GM12875 (cell line): ENCODE measurements around the gene RPL13A.

ENCODE experiments used
- H3K4me3 ChIP-seq: one replicate; pipeline ENCODE4 v1.5.1; 2011; ENCODE audit warnings: low read depth, low read length, control low read depth
- TF ChIP-seq, protein P1 (sequence below): IDR thresholded peaks from 2 replicates; pipeline ENCODE4 v1.5.1; 2011; ENCODE audit warnings: low read depth, mild to moderate bottlenecking, control low read depth, inconsistent platforms, low read length, moderate library complexity, borderline replicate concordance; ENCODE audit not compliant: insufficient read depth

Gene RPL13A

GRCh38 chr19:49499030-49499670, 11.7 kb downstream of the RPL13A start:
- TF ChIP-seq, protein P1, sequence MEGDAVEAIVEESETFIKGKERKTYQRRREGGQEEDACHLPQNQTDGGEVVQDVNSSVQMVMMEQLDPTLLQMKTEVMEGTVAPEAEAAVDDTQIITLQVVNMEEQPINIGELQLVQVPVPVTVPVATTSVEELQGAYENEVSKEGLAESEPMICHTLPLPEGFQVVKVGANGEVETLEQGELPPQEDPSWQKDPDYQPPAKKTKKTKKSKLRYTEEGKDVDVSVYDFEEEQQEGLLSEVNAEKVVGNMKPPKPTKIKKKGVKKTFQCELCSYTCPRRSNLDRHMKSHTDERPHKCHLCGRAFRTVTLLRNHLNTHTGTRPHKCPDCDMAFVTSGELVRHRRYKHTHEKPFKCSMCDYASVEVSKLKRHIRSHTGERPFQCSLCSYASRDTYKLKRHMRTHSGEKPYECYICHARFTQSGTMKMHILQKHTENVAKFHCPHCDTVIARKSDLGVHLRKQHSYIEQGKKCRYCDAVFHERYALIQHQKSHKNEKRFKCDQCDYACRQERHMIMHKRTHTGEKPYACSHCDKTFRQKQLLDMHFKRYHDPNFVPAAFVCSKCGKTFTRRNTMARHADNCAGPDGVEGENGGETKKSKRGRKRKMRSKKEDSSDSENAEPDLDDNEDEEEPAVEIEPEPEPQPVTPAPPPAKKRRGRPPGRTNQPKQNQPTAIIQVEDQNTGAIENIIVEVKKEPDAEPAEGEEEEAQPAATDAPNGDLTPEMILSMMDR, result no peak
- H3K4me3 ChIP-seq, result peak overlapping the region; percentile 3

GRCh38 chr19:49502866-49503581, 15.6 kb downstream of the RPL13A start:
- no peak overlapping the region for H3K4me3 ChIP-seq
- TF ChIP-seq, protein P1, result peak; percentile 44; the same call in 1 of the 2 replicates

GRCh38 chr19:49503582-49503962, 16.2 kb downstream of the RPL13A start:
- H3K4me3 ChIP-seq, result no peak overlapping the region
- TF ChIP-seq, protein P1, result no peak

- TF ChIP-seq, protein P1, result peak; percentile 82
- H3K4me3 ChIP-seq, result no peak overlapping the region
These were observed 19.2 kb downstream of the RPL13A start for GRCh38 chr19:49506575-49507105.

DNA sequence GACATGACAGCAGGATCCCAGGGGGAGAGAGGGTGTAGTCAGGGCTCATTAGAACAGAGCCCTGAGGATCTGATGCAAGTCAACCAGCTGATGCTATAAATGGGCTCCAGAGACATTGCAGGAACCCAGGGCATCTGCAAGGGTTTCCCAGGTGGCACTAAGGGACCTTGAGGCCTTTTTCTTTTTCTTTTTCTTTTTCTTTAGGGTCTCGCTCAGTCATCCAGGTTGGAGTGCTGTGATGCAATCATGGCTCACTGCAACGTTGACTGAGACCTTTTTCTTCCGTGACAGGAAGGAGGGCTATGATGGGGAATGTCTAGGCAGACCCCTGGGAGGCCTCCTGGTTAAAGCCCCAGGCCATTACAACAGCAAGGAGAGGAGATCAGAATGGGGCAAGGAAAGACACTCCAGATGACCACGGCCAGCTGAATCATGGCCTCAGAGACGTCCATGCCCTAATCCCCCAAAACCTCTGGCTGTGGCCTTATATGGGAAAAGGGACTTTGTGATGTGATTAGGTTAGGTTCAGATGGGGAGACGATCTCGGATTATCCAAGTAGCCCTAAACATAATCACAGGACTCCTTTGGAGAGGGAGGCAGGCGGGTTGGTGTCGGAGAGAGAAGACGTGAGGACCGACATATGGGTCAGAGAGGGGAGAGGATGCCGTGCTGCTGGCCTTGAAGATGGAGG, 20.5 kb downstream of the RPL13A start:
- H3K4me3 ChIP-seq, result no peak overlapping the region
- TF ChIP-seq, protein P1, result no peak

DNA sequence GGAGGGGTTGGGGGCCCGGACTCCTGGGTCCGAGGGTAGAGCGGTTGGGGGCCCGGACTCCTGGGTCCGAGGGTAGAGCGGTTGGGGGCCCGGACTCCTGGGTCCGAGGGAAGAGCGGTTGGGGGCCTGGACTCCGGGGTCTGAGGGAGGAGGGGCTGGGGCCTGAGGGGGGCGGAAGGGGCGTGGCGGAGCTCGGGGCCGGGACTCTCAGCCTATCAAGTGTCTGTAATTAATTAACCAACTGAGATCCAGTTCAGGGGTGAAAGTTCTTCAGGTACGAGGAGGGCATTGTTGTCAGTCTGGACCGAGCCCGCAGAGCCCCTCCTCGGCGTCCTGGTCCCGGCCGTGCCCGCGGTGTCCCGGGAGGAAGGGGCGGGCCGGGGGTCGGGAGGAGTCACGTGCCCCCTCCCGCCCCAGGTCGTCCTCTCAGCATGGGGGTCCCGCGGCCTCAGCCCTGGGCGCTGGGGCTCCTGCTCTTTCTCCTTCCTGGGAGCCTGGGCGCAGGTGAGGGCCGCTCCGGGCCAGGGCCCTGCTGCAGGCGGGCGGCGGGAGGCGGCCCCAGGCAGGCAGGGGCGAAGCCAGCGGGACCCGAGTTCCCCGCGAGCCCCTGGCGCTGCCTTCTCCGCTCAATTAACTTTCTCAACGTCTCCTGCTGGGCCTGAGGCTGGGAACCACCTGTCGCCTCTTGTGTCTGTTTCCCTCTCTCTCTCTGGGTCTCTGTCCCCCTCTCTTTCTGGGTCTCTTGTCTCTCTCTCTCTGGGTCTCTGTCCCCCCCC, 25.8 kb downstream of the RPL13A start:
- H3K4me3 ChIP-seq, result peak overlapping the region; percentile 32
- TF ChIP-seq, protein P1, result no peak
